Ishikawa (cell line): Measurements from ENCODE around the gene THUMPD1.

Experiments used
- CEBPB ChIP-seq: IDR thresholded peaks from 2 replicates; pipeline ENCODE4 v1.6.1; 2012
- CREB1 ChIP-seq: IDR thresholded peaks from 2 replicates; pipeline ENCODE4 v1.6.1; 2012; ENCODE audit warnings: low read depth
- EP300 ChIP-seq: IDR thresholded peaks from 2 replicates; pipeline ENCODE4 v1.6.1; 2012; ENCODE audit warnings: borderline replicate concordance
- FOXM1 ChIP-seq: IDR thresholded peaks from 2 replicates; pipeline ENCODE4 v1.6.1; 2012; ENCODE audit warnings: low read depth, borderline replicate concordance
- NFIC ChIP-seq: IDR thresholded peaks from 2 replicates; pipeline ENCODE4 v1.6.1; 2012
- RAD21 ChIP-seq: IDR thresholded peaks from 2 replicates; pipeline ENCODE4 v1.6.1; 2012; ENCODE audit warnings: low read depth
- TAF1 ChIP-seq: IDR thresholded peaks from 2 replicates; pipeline ENCODE4 v1.6.1; 2012; ENCODE audit warnings: low read depth, mild to moderate bottlenecking
- TCF12 ChIP-seq: IDR thresholded peaks from 2 replicates; pipeline ENCODE4 v1.6.1; 2012; ENCODE audit warnings: low read depth
- TEAD4 ChIP-seq: IDR thresholded peaks from 2 replicates; pipeline ENCODE4 v1.6.1; 2012
- YY1 ChIP-seq: IDR thresholded peaks from 2 replicates; pipeline ENCODE4 v1.6.1; 2012; ENCODE audit warnings: low read depth
- ZBTB7A ChIP-seq: IDR thresholded peaks from 2 replicates; pipeline ENCODE4 v1.6.1; 2012; ENCODE audit warnings: low read depth
- TF ChIP-seq, protein P1 (sequence below): IDR thresholded peaks from 2 replicates; pipeline ENCODE4 v1.6.1; 2012; ENCODE audit warnings: low read depth, mild to moderate bottlenecking
- TF ChIP-seq, protein P2 (sequence below): IDR thresholded peaks from 2 replicates; pipeline ENCODE4 v1.6.1; 2012
- TF ChIP-seq, protein P3 (sequence below): IDR thresholded peaks from 2 replicates; pipeline ENCODE4 v1.6.1; 2012

DNA sequence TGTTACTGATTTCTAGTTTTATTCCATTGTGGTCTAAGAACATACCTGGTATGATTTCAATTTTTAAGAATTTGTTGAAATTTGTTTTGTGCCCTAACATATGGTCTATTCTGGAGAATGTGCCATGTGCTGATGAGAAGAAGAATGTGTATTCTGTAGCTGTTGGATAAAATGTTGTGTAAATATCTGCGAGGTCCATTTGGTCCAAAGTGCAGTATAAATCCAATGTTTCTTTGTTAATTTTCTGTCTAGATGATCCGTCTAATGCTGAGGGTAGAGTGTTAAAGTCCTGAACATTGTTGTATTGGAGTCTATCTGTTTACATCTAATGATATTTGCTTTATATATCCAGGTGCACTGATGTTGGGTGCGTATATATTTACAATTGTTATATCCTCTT lies 32.1 kb upstream of the THUMPD1 start:
- TF ChIP-seq, protein P1, sequence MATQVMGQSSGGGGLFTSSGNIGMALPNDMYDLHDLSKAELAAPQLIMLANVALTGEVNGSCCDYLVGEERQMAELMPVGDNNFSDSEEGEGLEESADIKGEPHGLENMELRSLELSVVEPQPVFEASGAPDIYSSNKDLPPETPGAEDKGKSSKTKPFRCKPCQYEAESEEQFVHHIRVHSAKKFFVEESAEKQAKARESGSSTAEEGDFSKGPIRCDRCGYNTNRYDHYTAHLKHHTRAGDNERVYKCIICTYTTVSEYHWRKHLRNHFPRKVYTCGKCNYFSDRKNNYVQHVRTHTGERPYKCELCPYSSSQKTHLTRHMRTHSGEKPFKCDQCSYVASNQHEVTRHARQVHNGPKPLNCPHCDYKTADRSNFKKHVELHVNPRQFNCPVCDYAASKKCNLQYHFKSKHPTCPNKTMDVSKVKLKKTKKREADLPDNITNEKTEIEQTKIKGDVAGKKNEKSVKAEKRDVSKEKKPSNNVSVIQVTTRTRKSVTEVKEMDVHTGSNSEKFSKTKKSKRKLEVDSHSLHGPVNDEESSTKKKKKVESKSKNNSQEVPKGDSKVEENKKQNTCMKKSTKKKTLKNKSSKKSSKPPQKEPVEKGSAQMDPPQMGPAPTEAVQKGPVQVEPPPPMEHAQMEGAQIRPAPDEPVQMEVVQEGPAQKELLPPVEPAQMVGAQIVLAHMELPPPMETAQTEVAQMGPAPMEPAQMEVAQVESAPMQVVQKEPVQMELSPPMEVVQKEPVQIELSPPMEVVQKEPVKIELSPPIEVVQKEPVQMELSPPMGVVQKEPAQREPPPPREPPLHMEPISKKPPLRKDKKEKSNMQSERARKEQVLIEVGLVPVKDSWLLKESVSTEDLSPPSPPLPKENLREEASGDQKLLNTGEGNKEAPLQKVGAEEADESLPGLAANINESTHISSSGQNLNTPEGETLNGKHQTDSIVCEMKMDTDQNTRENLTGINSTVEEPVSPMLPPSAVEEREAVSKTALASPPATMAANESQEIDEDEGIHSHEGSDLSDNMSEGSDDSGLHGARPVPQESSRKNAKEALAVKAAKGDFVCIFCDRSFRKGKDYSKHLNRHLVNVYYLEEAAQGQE = no peak
- TF ChIP-seq, protein P2, sequence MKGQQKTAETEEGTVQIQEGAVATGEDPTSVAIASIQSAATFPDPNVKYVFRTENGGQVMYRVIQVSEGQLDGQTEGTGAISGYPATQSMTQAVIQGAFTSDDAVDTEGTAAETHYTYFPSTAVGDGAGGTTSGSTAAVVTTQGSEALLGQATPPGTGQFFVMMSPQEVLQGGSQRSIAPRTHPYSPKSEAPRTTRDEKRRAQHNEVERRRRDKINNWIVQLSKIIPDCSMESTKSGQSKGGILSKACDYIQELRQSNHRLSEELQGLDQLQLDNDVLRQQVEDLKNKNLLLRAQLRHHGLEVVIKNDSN = no peak
- TF ChIP-seq CREB1 = no peak
- no peak for TF ChIP-seq TAF1
- no peak for TF ChIP-seq CEBPB
- no peak for TF ChIP-seq YY1
- TF ChIP-seq TCF12 = no peak
- TF ChIP-seq ZBTB7A = no peak
- TF ChIP-seq RAD21 = no peak
- no peak for TF ChIP-seq EP300
- no peak for TF ChIP-seq TEAD4
- TF ChIP-seq, protein P3, sequence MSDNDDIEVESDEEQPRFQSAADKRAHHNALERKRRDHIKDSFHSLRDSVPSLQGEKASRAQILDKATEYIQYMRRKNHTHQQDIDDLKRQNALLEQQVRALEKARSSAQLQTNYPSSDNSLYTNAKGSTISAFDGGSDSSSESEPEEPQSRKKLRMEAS = no peak
- no peak for TF ChIP-seq FOXM1
- no peak for TF ChIP-seq NFIC
